Upper lobe of right lung (tissue), 1 donor: ENCODE measurements around the gene BBC3. TPM values are rescaled to one million over a fixed set of nuclear protein-coding genes. Genes with fewer than 3 reads are reported as not detected.

ENCODE experiments used
- ATAC-seq: fragments of 200-7000 bp; cut with Tn5 transposase; one replicate; pipeline ENCODE4 v1.9.1; 2020; ENCODE audit warnings: mild to moderate bottlenecking, moderate library complexity
- DNase-seq: peaks from one replicate; pipeline ENCODE4 v3.0.0-alpha.2; 2020
- H3K27ac ChIP-seq: fragments of 200-600 bp; one replicate; pipeline ENCODE4 v1.8.0; 2022
- H3K27me3 ChIP-seq: fragments of 200-600 bp; one replicate; pipeline ENCODE4 v1.8.0; 2022; ENCODE audit warnings: mild to moderate bottlenecking
- H3K36me3 ChIP-seq: fragments of 200-600 bp; one replicate; pipeline ENCODE4 v1.8.0; 2022
- H3K4me1 ChIP-seq: fragments of 200-600 bp; one replicate; pipeline ENCODE4 v1.8.0; 2022
- H3K4me3 ChIP-seq: fragments of 200-600 bp; one replicate; pipeline ENCODE4 v1.8.0; 2022; ENCODE audit warnings: mild to moderate bottlenecking
- H3K9me3 ChIP-seq: fragments of 200-600 bp; one replicate; pipeline ENCODE4 v1.8.0; 2022
- CTCF ChIP-seq: fragments of 200-600 bp; IDR thresholded peaks from one replicate; pipeline ENCODE4 v1.8.0; 2022; ENCODE audit warnings: antibody characterized with exemption
- intact Hi-C: fragments of 100-400 bp; cut with DNase I; formaldehyde crosslinking; loops from one replicate; pipeline ENCODE4 v1.11.0; 2022
- total RNA-seq: library from RNA; stranded (reverse); fragmentation: NEBNext Ultra II Directional; extraction: Animal tissue kit (Norgen Biotek cat#: 25700); gene quantifications from one replicate; pipeline ENCODE4 v1.2.1, GENCODE V29; 2021
- donor health status: DM: no; HTN: yes; CAD: no; lungs with severe emphysema.

BBC3 gene
- total RNA-seq, 1 donor from 2014 or later = 20.1 TPM

GRCh38 chr19:47187335-47187655, 43.7 kb downstream of the BBC3 start:
- H3K4me3 ChIP-seq = no peak overlapping the region
- H3K27me3 ChIP-seq = no peaks in the 10 kb centered on the region
- H3K27ac ChIP-seq = peak overlapping the region; percentile 31
- no peak for DNase-seq
- ATAC-seq = no peak
- H3K9me3 ChIP-seq = no peaks in the 10 kb centered on the region
- intact Hi-C loops = no loop called here
- peaks cover 7% of the 10 kb centered on the region for H3K36me3 ChIP-seq
- H3K4me1 ChIP-seq = peaks cover 32% of the 10 kb centered on the region
- no peak for TF ChIP-seq CTCF

GRCh38 chr19:47186446-47187334, 44.3 kb downstream of the BBC3 start:
- ATAC-seq (peak; percentile 11), DNase-seq (no peak)
- no peaks in the 10 kb centered on the region for H3K9me3 ChIP-seq
- H3K27me3 ChIP-seq = no peaks in the 10 kb centered on the region
- H3K4me1 ChIP-seq = peaks cover 32% of the 10 kb centered on the region
- peaks cover 7% of the 10 kb centered on the region for H3K36me3 ChIP-seq
- no peak overlapping the region for H3K4me3 ChIP-seq
- no peak for TF ChIP-seq CTCF
- intact Hi-C loops = no loop called here
- H3K27ac ChIP-seq = peak overlapping the region; percentile 31

GRCh38 chr19:47183601-47184000, 47.4 kb downstream of the BBC3 start:
- no peak for TF ChIP-seq CTCF
- Histone ChIP-seq H3K27me3 (no peaks in the 10 kb centered on the region), H3K4me1 (peaks cover 9% of the 10 kb centered on the region), H3K27ac (no peak overlapping the region), H3K9me3 (no peaks in the 10 kb centered on the region), H3K4me3 (no peak overlapping the region), H3K36me3 (peaks cover 7% of the 10 kb centered on the region)
- ATAC-seq (no peak), DNase-seq (no peak)
- intact Hi-C loops = no loop called here

- H3K4me3 ChIP-seq = no peak overlapping the region
- no peak overlapping the region for H3K27ac ChIP-seq
- no peaks in the 10 kb centered on the region for H3K9me3 ChIP-seq
- no peak for TF ChIP-seq CTCF
- no peak for DNase-seq
- peaks cover 21% of the 10 kb centered on the region for H3K4me1 ChIP-seq
- H3K36me3 ChIP-seq = peaks cover 7% of the 10 kb centered on the region
- intact Hi-C loops = no loop called here
- H3K27me3 ChIP-seq = no peaks in the 10 kb centered on the region
- no peak for ATAC-seq
Measured at GRCh38 chr19:47179653-47180310, 51.2 kb downstream of the BBC3 start.

- peaks cover 21% of the 10 kb centered on the region for H3K4me1 ChIP-seq
- H3K4me3 ChIP-seq = no peak overlapping the region
- intact Hi-C loops = no loop called here
- H3K36me3 ChIP-seq = peaks cover 23% of the 10 kb centered on the region
- DNase-seq = no peak
- H3K9me3 ChIP-seq = no peaks in the 10 kb centered on the region
- H3K27ac ChIP-seq = no peak overlapping the region
- TF ChIP-seq CTCF = no peak
- H3K27me3 ChIP-seq = no peaks in the 10 kb centered on the region
- no peak for ATAC-seq
Measured at GRCh38 chr19:47176627-47177090, 54.3 kb downstream of the BBC3 start.
